Liver (tissue), 9 donors: ENCODE measurements around the gene DYNC1H1. TPM values are rescaled to one million over a fixed set of nuclear protein-coding genes. Genes with fewer than 3 reads are reported as not detected.
"Not testable (repeated sequence)": the region's sequence is repeated elsewhere in the genome, so short reads cannot be mapped to it uniquely, and the experiment has no call there.

Experiments
- DNase-seq: peaks from one replicate; pipeline ENCODE4 v3.0.0-alpha.2; 2017; ENCODE audit warnings: low spot score
- H3K27ac ChIP-seq, 2 donors: one replicate each; pipeline ENCODE4 v1.7.0; 2013; ENCODE audit warnings: inconsistent platforms in 2 of 2, low read length in 2 of 2, control low read depth in 1 of 2, low read depth in 1 of 2, mild to moderate bottlenecking in 1 of 2
- H3K27me3 ChIP-seq, 4 donors: one replicate each; pipeline versions ENCODE4 v1.6.1 to v1.7.0; 2013; ENCODE audit warnings: low read length in 3 of 4, inconsistent platforms in 1 of 4, mild to moderate bottlenecking in 1 of 4, moderate library complexity in 1 of 4; ENCODE audit not compliant: control insufficient read depth in 4 of 4, insufficient read depth in 4 of 4
- H3K36me3 ChIP-seq, 4 donors: one replicate each; pipeline versions ENCODE4 v1.6.1 to v1.7.0; 2013; ENCODE audit warnings: low read length in 3 of 4, mild to moderate bottlenecking in 3 of 4, low read depth in 1 of 4, moderate library complexity in 1 of 4; ENCODE audit not compliant: control insufficient read depth in 4 of 4, insufficient read depth in 3 of 4
- H3K4me1 ChIP-seq, 4 donors: one replicate each; pipeline versions ENCODE4 v1.6.1 to v1.7.0; 2013; ENCODE audit warnings: low read length in 3 of 4, mild to moderate bottlenecking in 3 of 4, moderate library complexity in 1 of 4; ENCODE audit not compliant: control insufficient read depth in 4 of 4, insufficient read depth in 4 of 4
- H3K4me3 ChIP-seq, 3 donors: one replicate each; pipeline versions ENCODE4 v1.6.1 to v1.7.0; 2013; ENCODE audit warnings: low read length in 3 of 3, control low read depth in 1 of 3, low read depth in 1 of 3, mild to moderate bottlenecking in 1 of 3
- H3K9ac ChIP-seq, 2 donors: one replicate each; pipeline ENCODE4 v1.7.0; 2013; ENCODE audit warnings: low read length in 2 of 2, mild to moderate bottlenecking in 2 of 2, moderate library complexity in 2 of 2, control low read depth in 1 of 2, low read depth in 1 of 2
- H3K9me3 ChIP-seq, 4 donors: one replicate each; pipeline versions ENCODE4 v1.6.1 to v1.7.0; 2013; ENCODE audit warnings: low read length in 3 of 4; ENCODE audit not compliant: control insufficient read depth in 4 of 4
- ATF3 ChIP-seq: IDR thresholded peaks from 2 replicates; pipeline ENCODE4 v1.6.1; 2016; ENCODE audit warnings: antibody characterized with exemption
- FOXA1 ChIP-seq: IDR thresholded peaks from 2 replicates; pipeline ENCODE4 v1.6.1; 2016; ENCODE audit warnings: antibody characterized with exemption
- FOXA2 ChIP-seq: IDR thresholded peaks from 2 replicates; pipeline ENCODE4 v1.6.1; 2016; ENCODE audit warnings: antibody characterized with exemption
- GABPA ChIP-seq, 2 donors: IDR thresholded peaks in 1 of 2; conservative IDR thresholded peaks in 1 of 2; 2 replicates each; pipeline ENCODE4 v1.6.1; 2016; ENCODE audit warnings: antibody characterized with exemption in 2 of 2, mild to moderate bottlenecking in 1 of 2, moderate library complexity in 1 of 2
- HNF4A ChIP-seq, 2 donors: conservative IDR thresholded peaks; 2 replicates each; pipeline ENCODE4 v1.6.1; 2016; ENCODE audit warnings: antibody characterized with exemption in 2 of 2, mild to moderate bottlenecking in 2 of 2
- HNF4G ChIP-seq: IDR thresholded peaks from 2 replicates; pipeline ENCODE4 v1.6.1; 2016; ENCODE audit warnings: antibody characterized with exemption
- MAX ChIP-seq: IDR thresholded peaks from 2 replicates; pipeline ENCODE4 v1.6.1; 2016; ENCODE audit warnings: antibody characterized with exemption
- RAD21 ChIP-seq, 2 donors: IDR thresholded peaks; 2 replicates each; pipeline ENCODE4 v1.6.1; 2016; ENCODE audit warnings: antibody characterized with exemption in 2 of 2, mild to moderate bottlenecking in 2 of 2
- SP1 ChIP-seq: IDR thresholded peaks from 2 replicates; pipeline ENCODE4 v1.6.1; 2018; ENCODE audit warnings: antibody characterized with exemption, mild to moderate bottlenecking
- WGBS: extraction: QIAGEN DNeasy Blood & Tissue Kit; methylation state at CpG from one replicate; pipeline ENCODE4 v1.1.7; 2013; 5-methylcytosine and 5-hydroxymethylcytosine counted together
- polyA plus RNA-seq, 2 donors: library from polyadenylated mRNA; stranded (reverse) in 1 of 2; unstranded in 1 of 2; fragments of 200-250 nt in 1 of 2; fragments of >200 nt in 1 of 2; fragmentation: Nextera tagmentation in 1 of 2; extraction: Ambion mirVana in 1 of 2; gene quantifications; one replicate each; pipeline versions ENCODE4 v1.2.1 to v1.2.3, GENCODE V29; 2013 to 2015
- total RNA-seq, 2 donors: library from RNA; depleted of rRNA; stranded (reverse); fragments of >200 nt; gene quantifications; one replicate each; pipeline ENCODE4 v1.2.3, GENCODE V29; 2014
- TF ChIP-seq, protein P1 (sequence below): IDR thresholded peaks from 2 replicates; pipeline ENCODE4 v1.6.1; 2016; ENCODE audit warnings: antibody characterized with exemption, mild to moderate bottlenecking
- TF ChIP-seq, protein P2 (sequence below): IDR thresholded peaks from 2 replicates; pipeline ENCODE4 v1.6.1; 2016; ENCODE audit warnings: antibody characterized with exemption
- TF ChIP-seq, protein P3 (sequence below): fragments of 150-350 bp; IDR thresholded peaks from 2 replicates; pipeline ENCODE4 v1.5.1; 2017; ENCODE audit warnings: improper control_type of control experiment, low read depth, low read length; ENCODE audit not compliant: missing input control
- donor health status: healthy.
- donor health status: healthy.
- donor health status: healthy.
- donor health status: healthy.
- donor health status: healthy.

The DYNC1H1 gene
- total and polyA plus RNA-seq, 4 donors: 50.3 to 201 (median 82.6) TPM

DNA sequence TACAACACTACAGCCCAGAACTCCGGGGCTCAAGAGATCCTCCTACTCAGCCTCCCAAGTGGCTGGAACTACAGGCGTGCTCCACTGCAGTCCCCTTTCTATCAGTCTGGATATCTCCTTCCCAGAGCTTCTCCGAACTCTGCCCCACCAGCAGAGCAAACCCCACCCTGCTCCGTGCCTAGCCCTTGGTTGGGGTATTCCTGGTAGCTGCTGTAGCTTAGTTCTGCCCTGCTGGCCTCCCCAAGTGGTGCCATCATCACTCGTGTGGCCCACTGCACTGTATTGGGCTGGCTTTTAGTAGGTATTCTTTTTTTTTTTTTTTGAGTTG, 113.0 kb downstream of the DYNC1H1 start (continued):
- TF ChIP-seq, protein P1, sequence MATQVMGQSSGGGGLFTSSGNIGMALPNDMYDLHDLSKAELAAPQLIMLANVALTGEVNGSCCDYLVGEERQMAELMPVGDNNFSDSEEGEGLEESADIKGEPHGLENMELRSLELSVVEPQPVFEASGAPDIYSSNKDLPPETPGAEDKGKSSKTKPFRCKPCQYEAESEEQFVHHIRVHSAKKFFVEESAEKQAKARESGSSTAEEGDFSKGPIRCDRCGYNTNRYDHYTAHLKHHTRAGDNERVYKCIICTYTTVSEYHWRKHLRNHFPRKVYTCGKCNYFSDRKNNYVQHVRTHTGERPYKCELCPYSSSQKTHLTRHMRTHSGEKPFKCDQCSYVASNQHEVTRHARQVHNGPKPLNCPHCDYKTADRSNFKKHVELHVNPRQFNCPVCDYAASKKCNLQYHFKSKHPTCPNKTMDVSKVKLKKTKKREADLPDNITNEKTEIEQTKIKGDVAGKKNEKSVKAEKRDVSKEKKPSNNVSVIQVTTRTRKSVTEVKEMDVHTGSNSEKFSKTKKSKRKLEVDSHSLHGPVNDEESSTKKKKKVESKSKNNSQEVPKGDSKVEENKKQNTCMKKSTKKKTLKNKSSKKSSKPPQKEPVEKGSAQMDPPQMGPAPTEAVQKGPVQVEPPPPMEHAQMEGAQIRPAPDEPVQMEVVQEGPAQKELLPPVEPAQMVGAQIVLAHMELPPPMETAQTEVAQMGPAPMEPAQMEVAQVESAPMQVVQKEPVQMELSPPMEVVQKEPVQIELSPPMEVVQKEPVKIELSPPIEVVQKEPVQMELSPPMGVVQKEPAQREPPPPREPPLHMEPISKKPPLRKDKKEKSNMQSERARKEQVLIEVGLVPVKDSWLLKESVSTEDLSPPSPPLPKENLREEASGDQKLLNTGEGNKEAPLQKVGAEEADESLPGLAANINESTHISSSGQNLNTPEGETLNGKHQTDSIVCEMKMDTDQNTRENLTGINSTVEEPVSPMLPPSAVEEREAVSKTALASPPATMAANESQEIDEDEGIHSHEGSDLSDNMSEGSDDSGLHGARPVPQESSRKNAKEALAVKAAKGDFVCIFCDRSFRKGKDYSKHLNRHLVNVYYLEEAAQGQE: no peak
- TF ChIP-seq FOXA1: no peak

DNA sequence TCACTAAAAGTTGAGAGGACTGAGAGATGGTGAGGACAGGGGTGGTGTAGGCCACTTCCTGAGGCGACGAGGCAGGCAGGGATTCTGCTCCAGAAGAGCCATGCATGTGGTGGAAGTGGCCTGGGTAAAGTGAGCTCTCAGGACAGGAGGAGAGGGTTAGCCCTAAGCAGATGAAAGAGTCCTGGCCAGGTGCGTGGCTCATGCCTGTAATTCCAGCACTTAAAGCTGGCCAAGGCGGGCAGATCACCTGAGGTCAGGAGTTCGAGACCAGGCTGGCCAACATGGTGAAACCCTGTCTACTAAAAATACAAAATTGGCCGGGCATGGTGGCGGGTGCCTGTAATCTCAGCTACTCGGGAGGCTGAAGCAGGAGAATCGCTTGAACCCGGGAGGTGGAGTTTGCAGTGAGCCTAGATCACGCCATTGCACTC, 114.0 kb downstream of the DYNC1H1 start:
- H3K27me3 ChIP-seq, H3K27ac ChIP-seq, H3K4me1 ChIP-seq, DNase-seq, H3K9ac ChIP-seq, H3K4me3 ChIP-seq, H3K9me3 ChIP-seq: not testable (repeated sequence)
- peaks cover 19 to 50% (median 41%) of the 10 kb centered on the region in 4 donors for H3K36me3 ChIP-seq
- WGBS: 94% methylated on average over 11 of the region's 11 CpGs

- Histone ChIP-seq H3K4me3 (no peak overlapping the region), H3K4me1 (peaks cover under 1 to 4% (median 2%) of the 10 kb centered on the region in 4 donors), H3K36me3 (peaks cover 22 to 56% (median 44%) of the 10 kb centered on the region in 4 donors), H3K9me3 (no peaks in the 10 kb centered on the region), H3K27ac (no peak overlapping the region), H3K9ac (no peak overlapping the region), H3K27me3 (no peaks in the 10 kb centered on the region)
- TF ChIP-seq FOXA2: no peak
- TF ChIP-seq, protein P1: no peak
- TF ChIP-seq ATF3: no peak
- TF ChIP-seq, protein P2, sequence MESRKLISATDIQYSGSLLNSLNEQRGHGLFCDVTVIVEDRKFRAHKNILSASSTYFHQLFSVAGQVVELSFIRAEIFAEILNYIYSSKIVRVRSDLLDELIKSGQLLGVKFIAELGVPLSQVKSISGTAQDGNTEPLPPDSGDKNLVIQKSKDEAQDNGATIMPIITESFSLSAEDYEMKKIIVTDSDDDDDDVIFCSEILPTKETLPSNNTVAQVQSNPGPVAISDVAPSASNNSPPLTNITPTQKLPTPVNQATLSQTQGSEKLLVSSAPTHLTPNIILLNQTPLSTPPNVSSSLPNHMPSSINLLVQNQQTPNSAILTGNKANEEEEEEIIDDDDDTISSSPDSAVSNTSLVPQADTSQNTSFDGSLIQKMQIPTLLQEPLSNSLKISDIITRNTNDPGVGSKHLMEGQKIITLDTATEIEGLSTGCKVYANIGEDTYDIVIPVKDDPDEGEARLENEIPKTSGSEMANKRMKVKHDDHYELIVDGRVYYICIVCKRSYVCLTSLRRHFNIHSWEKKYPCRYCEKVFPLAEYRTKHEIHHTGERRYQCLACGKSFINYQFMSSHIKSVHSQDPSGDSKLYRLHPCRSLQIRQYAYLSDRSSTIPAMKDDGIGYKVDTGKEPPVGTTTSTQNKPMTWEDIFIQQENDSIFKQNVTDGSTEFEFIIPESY: no peak
- no peak for TF ChIP-seq RAD21 (IDR thresholded peaks at IDR 0.05)
- TF ChIP-seq, protein P3, sequence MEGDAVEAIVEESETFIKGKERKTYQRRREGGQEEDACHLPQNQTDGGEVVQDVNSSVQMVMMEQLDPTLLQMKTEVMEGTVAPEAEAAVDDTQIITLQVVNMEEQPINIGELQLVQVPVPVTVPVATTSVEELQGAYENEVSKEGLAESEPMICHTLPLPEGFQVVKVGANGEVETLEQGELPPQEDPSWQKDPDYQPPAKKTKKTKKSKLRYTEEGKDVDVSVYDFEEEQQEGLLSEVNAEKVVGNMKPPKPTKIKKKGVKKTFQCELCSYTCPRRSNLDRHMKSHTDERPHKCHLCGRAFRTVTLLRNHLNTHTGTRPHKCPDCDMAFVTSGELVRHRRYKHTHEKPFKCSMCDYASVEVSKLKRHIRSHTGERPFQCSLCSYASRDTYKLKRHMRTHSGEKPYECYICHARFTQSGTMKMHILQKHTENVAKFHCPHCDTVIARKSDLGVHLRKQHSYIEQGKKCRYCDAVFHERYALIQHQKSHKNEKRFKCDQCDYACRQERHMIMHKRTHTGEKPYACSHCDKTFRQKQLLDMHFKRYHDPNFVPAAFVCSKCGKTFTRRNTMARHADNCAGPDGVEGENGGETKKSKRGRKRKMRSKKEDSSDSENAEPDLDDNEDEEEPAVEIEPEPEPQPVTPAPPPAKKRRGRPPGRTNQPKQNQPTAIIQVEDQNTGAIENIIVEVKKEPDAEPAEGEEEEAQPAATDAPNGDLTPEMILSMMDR: no peak
- no peak for TF ChIP-seq HNF4A (conservative IDR thresholded peaks at IDR 0.05)
- no peak for TF ChIP-seq FOXA1
- TF ChIP-seq GABPA (IDR thresholded peaks at IDR 0.05 in 1 of 2, conservative IDR thresholded peaks at IDR 0.05 in 1 of 2): no peak
- no peak for TF ChIP-seq MAX
- no peak for TF ChIP-seq SP1
- no peak for TF ChIP-seq HNF4G
- DNase-seq: no peak
- 93% methylated on average over 10 of the region's 10 CpGs for WGBS
These were observed 114.7 kb downstream of the DYNC1H1 start for GRCh38 chr14:102078831-102079699.
